ENCODE measurements around the gene CAMK2D. TPM values are rescaled to one million over a fixed set of nuclear protein-coding genes. Genes with fewer than 3 reads are reported as not detected.

Gene CAMK2D
- total and polyA plus RNA-seq, 12 donors: 55.6 to 286 (median 221) TPM

DNA sequence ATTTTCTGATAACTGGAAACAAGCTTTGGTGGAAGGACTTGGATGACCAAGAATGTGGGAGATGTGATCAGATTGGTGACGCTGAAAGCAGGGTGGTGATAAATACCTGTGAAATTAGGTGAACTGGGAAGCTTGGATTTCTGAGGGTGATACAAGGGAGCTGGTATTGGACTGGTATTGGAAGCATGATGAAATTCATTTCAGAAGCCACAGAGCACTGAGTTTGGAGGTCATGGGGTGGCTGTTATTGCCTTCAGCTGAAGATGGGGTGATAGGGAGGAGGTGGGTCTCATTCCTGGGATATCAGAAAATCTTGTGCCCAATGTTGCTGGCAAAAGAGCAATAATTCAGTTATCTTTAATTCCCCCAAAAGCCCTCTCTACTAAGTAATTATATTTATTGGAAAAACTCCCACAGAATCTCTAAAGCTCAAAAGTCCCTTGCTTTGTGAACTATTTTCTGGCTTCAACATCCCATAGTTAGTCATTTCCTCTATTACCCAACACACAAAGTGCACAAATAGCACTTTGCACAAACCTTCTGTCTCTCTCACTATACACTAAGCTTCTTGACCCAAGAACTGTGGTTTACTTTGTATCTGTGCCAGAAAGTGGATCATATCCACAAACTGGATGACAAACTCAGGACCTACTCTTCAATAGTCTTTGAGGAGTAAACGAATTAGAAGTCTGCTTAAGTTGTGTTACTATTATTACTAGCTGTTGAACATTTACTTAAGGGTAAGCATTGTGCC, 23.1 kb upstream of the CAMK2D start:
- intact Hi-C loops (cut with DNase I): loop anchor here in 8 of 10 donors (5.0 to 10.0 kb wide), 9 partner anchors 100 to 600 kb away; no protein-coding TSS in a partner anchor
- Histone ChIP-seq H3K4me3 (no peak overlapping the region), H3K4me1 (peaks cover 0 to 46% (median 0%) of the 10 kb centered on the region in 9 donors), H3K27ac (peak overlapping the region in 3 of 10 donors; percentile 41 to 73 (median 42)), H3K36me3 (no peaks in the 10 kb centered on the region), H3K9me3 (no peaks in the 10 kb centered on the region), H3K27me3 (no peaks in the 10 kb centered on the region)
- TF ChIP-seq, protein P1, sequence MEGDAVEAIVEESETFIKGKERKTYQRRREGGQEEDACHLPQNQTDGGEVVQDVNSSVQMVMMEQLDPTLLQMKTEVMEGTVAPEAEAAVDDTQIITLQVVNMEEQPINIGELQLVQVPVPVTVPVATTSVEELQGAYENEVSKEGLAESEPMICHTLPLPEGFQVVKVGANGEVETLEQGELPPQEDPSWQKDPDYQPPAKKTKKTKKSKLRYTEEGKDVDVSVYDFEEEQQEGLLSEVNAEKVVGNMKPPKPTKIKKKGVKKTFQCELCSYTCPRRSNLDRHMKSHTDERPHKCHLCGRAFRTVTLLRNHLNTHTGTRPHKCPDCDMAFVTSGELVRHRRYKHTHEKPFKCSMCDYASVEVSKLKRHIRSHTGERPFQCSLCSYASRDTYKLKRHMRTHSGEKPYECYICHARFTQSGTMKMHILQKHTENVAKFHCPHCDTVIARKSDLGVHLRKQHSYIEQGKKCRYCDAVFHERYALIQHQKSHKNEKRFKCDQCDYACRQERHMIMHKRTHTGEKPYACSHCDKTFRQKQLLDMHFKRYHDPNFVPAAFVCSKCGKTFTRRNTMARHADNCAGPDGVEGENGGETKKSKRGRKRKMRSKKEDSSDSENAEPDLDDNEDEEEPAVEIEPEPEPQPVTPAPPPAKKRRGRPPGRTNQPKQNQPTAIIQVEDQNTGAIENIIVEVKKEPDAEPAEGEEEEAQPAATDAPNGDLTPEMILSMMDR (IDR thresholded peaks at IDR 0.05): no peak
- WGBS, 2 donors: 65 to 67% methylated on average over 2 of the region's 2 CpGs
- ATAC-seq: peak in 7 of 8 donors; percentile 66 to 96 (median 74)
- DNase-seq: no peak

DNA sequence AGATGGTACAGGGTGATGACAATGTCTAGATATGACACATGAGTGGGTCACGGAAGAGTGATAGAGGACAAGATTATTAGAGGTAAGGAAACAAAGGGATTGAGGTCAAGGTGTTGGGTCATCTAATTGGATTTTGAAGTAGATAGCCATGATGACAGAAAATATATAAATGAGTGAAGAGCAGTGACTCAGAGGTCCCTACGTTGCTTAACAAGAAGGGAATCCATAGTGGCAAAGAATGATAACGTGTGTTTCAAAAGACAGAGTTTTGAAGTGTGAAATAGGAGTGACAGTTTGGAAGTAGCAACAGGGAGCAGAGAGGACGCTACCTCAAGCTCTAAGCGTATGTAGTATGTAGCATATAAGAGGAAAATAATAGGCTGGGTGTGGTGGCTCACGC, 22.2 kb upstream of the CAMK2D start:
- intact Hi-C loops (cut with DNase I): loop anchor here in 8 of 10 donors (5.0 to 10.0 kb wide), 9 partner anchors 101 to 601 kb away; no protein-coding TSS in a partner anchor
- WGBS, 2 donors: 81 to 94% methylated on average over 6 of the region's 6 CpGs

DNA sequence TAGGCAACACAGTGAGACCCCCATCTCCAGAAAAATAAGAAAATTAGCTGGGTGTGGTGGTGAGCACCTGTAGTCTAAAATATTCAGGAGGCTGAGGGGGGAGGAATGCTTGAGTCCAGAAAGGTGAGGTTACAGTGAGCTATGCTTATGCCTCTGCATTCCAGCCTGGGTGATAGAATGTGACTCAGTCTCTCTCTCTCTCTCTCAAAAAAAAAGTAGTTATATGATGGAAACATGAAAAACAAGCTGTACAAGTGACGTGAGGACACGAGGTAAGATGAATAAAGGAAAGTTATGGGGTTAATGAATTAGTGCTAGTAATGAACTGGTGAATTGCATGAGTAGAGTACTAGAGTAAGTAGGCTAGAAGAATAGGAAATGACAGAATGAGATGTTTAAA, 21.8 kb upstream of the CAMK2D start:
- DNase-seq (no peak), ATAC-seq (no peak)
- Histone ChIP-seq H3K36me3 (no peaks in the 10 kb centered on the region), H3K4me1 (peaks cover 0 to 37% (median 0%) of the 10 kb centered on the region in 9 donors), H3K27ac (no peak overlapping the region), H3K27me3 (no peaks in the 10 kb centered on the region), H3K9me3 (no peaks in the 10 kb centered on the region), H3K4me3 (no peak overlapping the region)
- WGBS, 2 donors: 94 to 95% methylated on average over 2 of the region's 2 CpGs
- intact Hi-C loops (cut with DNase I): loop anchor here in 8 of 10 donors (5.0 to 10.0 kb wide), 9 partner anchors 102 to 602 kb away; no protein-coding TSS in a partner anchor
- TF ChIP-seq, protein P1 (IDR thresholded peaks at IDR 0.05): no peak

More for the DNA sequence above, 22.2 kb upstream of the CAMK2D start:
- peak overlapping the region in 1 of 10 donors; percentile 73 for H3K27ac ChIP-seq
- TF ChIP-seq, protein P1 (IDR thresholded peaks at IDR 0.05): no peak
- H3K9me3 ChIP-seq: no peaks in the 10 kb centered on the region
- peaks cover 0 to 41% (median 0%) of the 10 kb centered on the region in 9 donors for H3K4me1 ChIP-seq
- DNase-seq: no peak
- H3K4me3 ChIP-seq: no peak overlapping the region
- no peaks in the 10 kb centered on the region for H3K27me3 ChIP-seq
- no peaks in the 10 kb centered on the region for H3K36me3 ChIP-seq
- no peak for ATAC-seq

DNA sequence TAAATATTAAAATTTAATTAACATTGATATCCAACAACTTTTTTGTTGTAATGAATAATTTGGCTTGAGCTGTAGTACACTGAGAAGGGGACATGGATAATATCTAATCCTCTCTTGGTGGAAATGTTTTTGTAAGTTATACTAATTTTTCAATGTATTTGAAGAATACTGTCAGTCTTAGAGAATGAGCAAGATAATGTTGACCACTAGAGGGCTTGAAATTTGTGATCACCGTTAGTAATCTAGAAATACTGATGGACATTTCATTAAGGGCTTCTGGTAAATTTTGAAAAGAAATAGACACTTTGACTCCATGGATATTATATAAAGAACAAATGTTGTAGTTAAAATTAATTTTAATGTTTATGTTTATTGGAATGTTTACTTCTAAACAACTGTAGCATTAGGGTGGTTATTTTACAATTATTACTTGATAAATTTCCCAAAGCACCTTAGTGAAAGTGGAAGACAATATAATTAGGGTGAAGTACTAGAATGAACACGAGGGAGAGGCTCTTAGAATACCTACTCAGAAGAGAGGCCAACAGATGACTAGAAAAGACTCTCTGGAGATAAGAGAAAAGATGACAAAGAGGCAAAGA, 20.0 kb upstream of the CAMK2D start:
- intact Hi-C loops (cut with DNase I): loop anchor here in 8 of 10 donors (5.0 to 10.0 kb wide), 9 partner anchors 103 to 603 kb away; no protein-coding TSS in a partner anchor
- Histone ChIP-seq H3K4me1 (peaks cover 0 to 32% (median 0%) of the 10 kb centered on the region in 9 donors), H3K27ac (no peak overlapping the region), H3K36me3 (no peaks in the 10 kb centered on the region), H3K9me3 (no peaks in the 10 kb centered on the region), H3K27me3 (no peaks in the 10 kb centered on the region), H3K4me3 (no peak overlapping the region)
- 5 to 6% methylated on average over 2 of the region's 2 CpGs for WGBS, 2 donors
- DNase-seq (no peak), ATAC-seq (peak in 1 of 8 donors; percentile 41)
- TF ChIP-seq, protein P1 (IDR thresholded peaks at IDR 0.05): peak; percentile 33 to 81 (median 73)

Measured in heart right ventricle (tissue), 16 donors.